ENCODE measurements around the gene SOX8.
"Not testable (repeated sequence)": the region's sequence is repeated elsewhere in the genome, so short reads cannot be mapped to it uniquely, and the experiment has no call there.

SOX8 gene

DNA sequence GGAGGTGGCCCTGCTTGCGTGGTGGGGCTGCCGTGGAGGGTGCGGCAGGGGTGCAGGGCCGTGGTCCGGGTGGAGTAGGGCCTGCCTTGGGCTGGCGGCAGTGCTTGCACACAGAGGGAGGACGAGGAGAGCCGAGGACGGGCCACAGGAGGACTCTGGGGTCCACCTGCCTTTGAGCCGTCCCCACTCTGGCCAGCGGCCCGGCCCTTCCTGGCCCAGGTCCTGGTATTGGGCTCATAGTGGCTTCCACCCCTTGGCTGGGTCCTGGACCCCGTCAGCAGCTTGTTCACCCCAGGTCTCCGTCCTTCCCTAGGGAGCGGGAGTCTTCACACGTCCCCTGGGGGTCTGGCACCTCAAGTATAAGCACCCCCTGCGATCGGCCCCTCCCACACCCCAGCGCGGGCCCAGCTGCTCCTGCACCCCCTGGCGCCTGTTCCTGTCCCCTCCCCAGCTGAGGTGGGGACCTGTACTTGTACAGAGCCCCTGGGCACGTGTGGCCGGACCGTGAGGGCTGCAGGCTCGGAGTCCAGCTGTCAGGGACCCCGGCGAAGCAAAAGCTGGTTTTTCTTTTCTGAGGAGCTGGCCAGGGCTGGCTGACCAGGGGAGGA is 40.1 kb downstream of the SOX8 start:
- no peaks in the 10 kb centered on the region for H3K36me3 ChIP-seq (ENCODE audit: insufficient read depth, low read length)
- H3K27me3 ChIP-seq (ENCODE audit: control insufficient read depth, insufficient read depth, low read length): peaks cover 23% of the 10 kb centered on the region
- H3K4me3 ChIP-seq (ENCODE audit: low read length): no peak overlapping the region
- no peak overlapping the region for H3K9ac ChIP-seq (ENCODE audit: low read depth, low read length)
- H3K4me2 ChIP-seq (ENCODE audit: low read length): no peak overlapping the region
- peaks cover 15% of the 10 kb centered on the region for H3K4me1 ChIP-seq (ENCODE audit: control insufficient read depth, insufficient read depth, low read length)
- no peaks in the 10 kb centered on the region for H3K9me3 ChIP-seq (replicated peaks; ENCODE audit: low read length)

DNA sequence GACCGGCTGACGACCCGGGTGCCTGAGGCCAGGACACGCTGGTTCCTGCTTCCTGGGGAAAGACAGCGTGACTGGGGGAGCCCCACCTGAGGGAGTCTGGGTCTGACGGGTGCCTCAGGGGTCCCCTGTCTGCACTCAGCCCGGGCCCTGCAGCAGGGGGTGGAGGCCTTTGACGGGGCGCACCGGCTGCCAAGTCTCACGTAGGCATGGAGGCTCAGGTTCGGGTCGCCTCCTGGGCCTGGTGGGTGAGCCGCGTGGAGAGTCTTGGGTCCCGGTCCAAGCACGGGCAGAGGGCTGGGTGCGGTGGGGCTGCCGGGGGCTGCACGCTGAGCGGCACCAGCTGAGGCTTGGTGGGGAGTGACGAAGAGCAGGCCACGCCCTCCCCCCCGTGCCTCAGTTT is 40.9 kb downstream of the SOX8 start:
- no peak overlapping the region for H3K9ac ChIP-seq (ENCODE audit: low read depth, low read length)
- no peak overlapping the region for H3K4me3 ChIP-seq (ENCODE audit: low read length)
- peaks cover 21% of the 10 kb centered on the region for H3K4me1 ChIP-seq (ENCODE audit: control insufficient read depth, insufficient read depth, low read length)
- H3K27me3 ChIP-seq (ENCODE audit: control insufficient read depth, insufficient read depth, low read length): peaks cover 31% of the 10 kb centered on the region
- H3K9me3 ChIP-seq (replicated peaks; ENCODE audit: low read length): no peaks in the 10 kb centered on the region
- H3K4me2 ChIP-seq (ENCODE audit: low read length): no peak overlapping the region
- H3K36me3 ChIP-seq (ENCODE audit: insufficient read depth, low read length): no peaks in the 10 kb centered on the region

DNA sequence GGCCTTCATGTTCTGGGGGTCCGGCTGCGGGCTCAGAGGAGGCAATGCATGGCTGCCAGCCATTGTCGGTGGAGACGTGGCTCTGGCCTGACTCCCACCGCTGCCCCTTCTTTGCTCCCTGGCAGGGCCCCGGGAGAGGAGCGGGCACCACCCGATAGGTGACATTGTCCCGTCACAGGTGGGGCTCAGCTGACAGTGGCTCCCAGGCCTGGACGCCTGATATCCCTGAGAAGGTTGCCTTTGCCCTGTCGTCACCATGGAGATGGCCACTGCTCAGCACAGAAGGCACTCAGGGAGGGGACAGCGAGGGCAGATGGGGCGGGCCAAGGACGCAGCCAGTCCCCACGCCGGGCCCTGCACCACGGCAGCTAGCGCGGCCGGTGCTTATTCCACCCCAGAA is 42.6 kb downstream of the SOX8 start:
- H3K4me3 ChIP-seq (ENCODE audit: low read length): no peak overlapping the region
- no peak overlapping the region for H3K4me2 ChIP-seq (ENCODE audit: low read length)
- no peak overlapping the region for H3K9ac ChIP-seq (ENCODE audit: low read depth, low read length)
- H3K9me3 ChIP-seq (replicated peaks; ENCODE audit: low read length): no peaks in the 10 kb centered on the region
- peaks cover 43% of the 10 kb centered on the region for H3K27me3 ChIP-seq (ENCODE audit: control insufficient read depth, insufficient read depth, low read length)
- H3K4me1 ChIP-seq (ENCODE audit: control insufficient read depth, insufficient read depth, low read length): peaks cover 17% of the 10 kb centered on the region
- no peaks in the 10 kb centered on the region for H3K36me3 ChIP-seq (ENCODE audit: insufficient read depth, low read length)

DNA sequence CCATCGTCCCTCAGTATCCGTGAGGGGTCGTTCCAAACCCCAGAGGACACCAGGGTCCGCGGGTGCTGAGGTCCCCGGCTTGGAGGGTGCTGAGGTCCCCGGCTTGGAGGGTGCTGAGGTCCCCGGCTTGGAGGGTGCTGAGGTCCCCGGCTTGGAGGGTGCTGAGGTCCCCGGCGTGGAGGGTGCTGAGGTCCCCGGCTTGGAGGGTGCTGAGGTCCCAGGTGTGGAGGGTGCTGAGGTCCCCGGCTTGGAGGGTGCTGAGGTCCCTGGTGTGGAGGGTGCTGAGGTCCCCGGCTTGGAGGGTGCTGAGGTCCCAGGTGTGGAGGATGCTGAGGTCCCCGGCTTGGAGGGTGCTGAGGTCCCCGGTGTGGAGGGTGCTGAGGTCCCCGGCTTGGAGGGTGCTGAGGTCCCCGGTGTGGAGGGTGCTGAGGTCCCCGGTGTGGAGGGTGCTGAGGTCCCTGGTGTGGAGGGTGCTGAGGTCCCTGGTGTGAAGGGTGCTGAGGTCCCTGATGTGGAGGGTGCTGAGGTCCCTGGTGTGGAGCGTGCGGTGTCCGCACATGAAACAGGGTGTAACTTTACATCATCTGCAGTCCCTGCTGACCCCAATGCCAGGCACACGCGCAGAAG is 43.7 kb downstream of the SOX8 start:
- H3K36me3 ChIP-seq (ENCODE audit: insufficient read depth, low read length); H3K9ac ChIP-seq (ENCODE audit: low read depth, low read length); H3K4me3 ChIP-seq (ENCODE audit: low read length); H3K4me2 ChIP-seq (ENCODE audit: low read length); H3K9me3 ChIP-seq (replicated peaks; ENCODE audit: low read length); H3K4me1 ChIP-seq (ENCODE audit: control insufficient read depth, insufficient read depth, low read length): not testable (repeated sequence)
- peaks cover 53% of the 10 kb centered on the region for H3K27me3 ChIP-seq (ENCODE audit: control insufficient read depth, insufficient read depth, low read length)

DNA sequence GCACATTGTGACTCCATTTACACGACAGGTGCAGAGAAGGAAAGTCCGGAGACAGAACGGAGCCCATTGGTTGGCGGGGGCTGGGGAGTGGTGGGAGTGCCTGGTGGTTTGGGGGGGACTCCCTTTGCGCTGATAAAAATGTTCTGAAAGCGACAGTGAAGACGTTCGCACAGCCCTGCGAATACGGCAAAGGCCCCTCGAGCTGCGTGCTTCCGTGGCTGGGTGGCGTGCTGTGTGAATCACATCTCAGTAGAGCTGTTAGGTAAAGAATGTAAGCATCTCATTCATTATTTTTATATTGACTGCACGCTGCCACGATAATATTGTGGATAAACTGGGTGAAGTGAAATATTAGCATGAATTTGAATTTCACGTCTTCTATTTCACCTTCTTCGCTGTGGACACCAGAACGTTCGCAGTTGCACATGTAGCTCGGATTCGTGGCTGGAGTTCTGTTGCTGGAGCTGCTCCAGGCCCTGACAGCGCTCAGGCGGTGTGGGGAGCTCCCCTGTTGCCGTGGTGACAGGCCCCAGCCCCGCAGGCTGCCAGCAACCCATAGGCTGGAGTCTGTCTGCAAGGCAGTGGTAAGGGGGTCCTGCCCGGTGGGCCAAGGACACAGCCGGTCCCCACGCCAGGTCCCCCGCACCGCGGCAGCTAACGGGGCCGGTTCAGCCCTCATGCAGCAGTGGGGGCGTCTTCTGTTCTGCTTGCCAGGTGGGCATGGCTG is 44.6 kb downstream of the SOX8 start:
- Histone ChIP-seq H3K4me1 (ENCODE audit: control insufficient read depth, insufficient read depth, low read length) (peaks cover 6% of the 10 kb centered on the region), H3K27me3 (ENCODE audit: control insufficient read depth, insufficient read depth, low read length) (peaks cover 62% of the 10 kb centered on the region), H3K9ac (ENCODE audit: low read depth, low read length) (no peak overlapping the region), H3K4me2 (ENCODE audit: low read length) (no peak overlapping the region), H3K4me3 (ENCODE audit: low read length) (no peak overlapping the region), H3K9me3 (replicated peaks; ENCODE audit: low read length) (no peaks in the 10 kb centered on the region), H3K36me3 (ENCODE audit: insufficient read depth, low read length) (no peaks in the 10 kb centered on the region)

DNA sequence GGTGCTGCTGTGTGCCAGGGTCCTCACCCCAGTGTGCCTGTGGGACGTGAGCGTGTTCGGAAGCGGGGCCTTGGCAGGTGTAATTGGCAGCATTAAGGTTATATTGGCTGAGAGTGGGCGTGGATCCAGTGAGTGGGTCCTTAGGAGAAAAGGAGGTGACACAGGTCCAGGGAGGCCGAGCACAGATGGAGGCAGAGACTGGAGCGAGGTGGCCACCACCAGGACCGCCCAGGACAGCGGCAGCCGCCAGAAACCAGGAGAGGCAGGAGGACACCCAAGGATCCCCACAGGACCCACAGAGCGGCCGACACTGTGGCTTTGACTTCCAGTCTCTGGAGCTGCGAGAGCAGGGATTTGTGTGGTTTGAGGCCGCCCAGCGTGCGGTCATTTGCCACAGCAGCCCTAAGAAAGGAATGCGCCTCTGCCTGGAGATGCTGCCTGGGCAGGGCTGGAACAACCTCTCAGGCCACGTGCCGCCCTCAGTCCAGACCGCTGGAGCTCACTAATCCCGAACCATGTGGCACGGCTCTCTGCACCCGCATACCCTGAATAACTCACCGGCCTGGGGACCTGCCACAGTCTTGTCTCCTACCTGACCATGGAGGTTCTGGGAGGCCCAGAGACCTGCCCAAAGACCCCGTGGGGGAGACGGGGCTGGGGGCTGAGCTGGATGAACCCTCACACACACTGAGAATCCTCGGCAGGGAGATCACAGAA is 45.4 kb downstream of the SOX8 start:
- no peak overlapping the region for H3K9ac ChIP-seq (ENCODE audit: low read depth, low read length)
- no peaks in the 10 kb centered on the region for H3K9me3 ChIP-seq (replicated peaks; ENCODE audit: low read length)
- no peak overlapping the region for H3K4me2 ChIP-seq (ENCODE audit: low read length)
- H3K4me3 ChIP-seq (ENCODE audit: low read length): no peak overlapping the region
- no peaks in the 10 kb centered on the region for H3K36me3 ChIP-seq (ENCODE audit: insufficient read depth, low read length)
- peaks cover 62% of the 10 kb centered on the region for H3K27me3 ChIP-seq (ENCODE audit: control insufficient read depth, insufficient read depth, low read length)
- H3K4me1 ChIP-seq (ENCODE audit: control insufficient read depth, insufficient read depth, low read length): peaks cover 6% of the 10 kb centered on the region

DNA sequence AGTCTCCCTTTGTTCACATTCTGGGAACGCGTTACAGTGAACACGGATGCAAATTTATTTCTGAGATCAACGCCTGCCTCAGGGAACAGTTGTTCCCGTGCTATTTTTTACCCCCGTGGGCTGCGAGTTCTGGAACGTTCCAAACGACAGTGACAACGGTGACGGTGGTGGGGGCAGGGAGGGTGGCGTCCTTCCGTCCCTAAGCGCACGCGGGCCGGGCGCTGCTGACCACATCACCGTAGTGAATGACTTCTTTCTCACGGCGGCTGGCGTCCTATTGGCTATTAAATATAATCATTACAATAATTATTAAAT is 45.9 kb downstream of the SOX8 start:
- H3K9me3 ChIP-seq (replicated peaks; ENCODE audit: low read length): peaks cover 2% of the 10 kb centered on the region
- H3K27me3 ChIP-seq (ENCODE audit: control insufficient read depth, insufficient read depth, low read length): peaks cover 65% of the 10 kb centered on the region
- peaks cover 6% of the 10 kb centered on the region for H3K4me1 ChIP-seq (ENCODE audit: control insufficient read depth, insufficient read depth, low read length)
- H3K36me3 ChIP-seq (ENCODE audit: insufficient read depth, low read length): no peaks in the 10 kb centered on the region
- no peak overlapping the region for H3K9ac ChIP-seq (ENCODE audit: low read depth, low read length)
- no peak overlapping the region for H3K4me2 ChIP-seq (ENCODE audit: low read length)
- H3K4me3 ChIP-seq (ENCODE audit: low read length): no peak overlapping the region

DNA sequence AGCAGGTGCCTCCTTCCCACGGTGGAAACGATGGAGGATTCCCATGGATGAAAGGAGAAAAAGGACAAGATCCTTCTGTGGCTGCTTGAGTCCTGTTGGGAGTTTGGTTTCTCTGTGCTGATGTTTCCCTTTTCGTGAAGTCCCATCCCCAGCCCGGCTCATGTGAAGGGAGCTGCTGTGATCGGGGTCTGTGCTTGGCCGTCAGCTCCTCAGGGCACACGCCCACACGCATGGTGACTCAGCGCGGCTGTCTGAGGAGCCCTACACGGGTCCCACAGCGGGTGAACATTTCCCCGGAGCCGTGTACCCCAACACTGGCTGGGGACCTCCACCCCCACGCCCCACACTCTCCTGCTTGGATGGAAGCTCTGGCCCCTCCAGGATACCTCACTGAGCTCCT is 46.5 kb downstream of the SOX8 start:
- H3K9me3 ChIP-seq (replicated peaks; ENCODE audit: low read length): peaks cover 4% of the 10 kb centered on the region
- H3K4me1 ChIP-seq (ENCODE audit: control insufficient read depth, insufficient read depth, low read length): peaks cover 6% of the 10 kb centered on the region
- peaks cover 69% of the 10 kb centered on the region for H3K27me3 ChIP-seq (ENCODE audit: control insufficient read depth, insufficient read depth, low read length)
- H3K4me3 ChIP-seq (ENCODE audit: low read length): no peak overlapping the region
- no peak overlapping the region for H3K9ac ChIP-seq (ENCODE audit: low read depth, low read length)
- H3K36me3 ChIP-seq (ENCODE audit: insufficient read depth, low read length): no peaks in the 10 kb centered on the region
- H3K4me2 ChIP-seq (ENCODE audit: low read length): no peak overlapping the region

DNA sequence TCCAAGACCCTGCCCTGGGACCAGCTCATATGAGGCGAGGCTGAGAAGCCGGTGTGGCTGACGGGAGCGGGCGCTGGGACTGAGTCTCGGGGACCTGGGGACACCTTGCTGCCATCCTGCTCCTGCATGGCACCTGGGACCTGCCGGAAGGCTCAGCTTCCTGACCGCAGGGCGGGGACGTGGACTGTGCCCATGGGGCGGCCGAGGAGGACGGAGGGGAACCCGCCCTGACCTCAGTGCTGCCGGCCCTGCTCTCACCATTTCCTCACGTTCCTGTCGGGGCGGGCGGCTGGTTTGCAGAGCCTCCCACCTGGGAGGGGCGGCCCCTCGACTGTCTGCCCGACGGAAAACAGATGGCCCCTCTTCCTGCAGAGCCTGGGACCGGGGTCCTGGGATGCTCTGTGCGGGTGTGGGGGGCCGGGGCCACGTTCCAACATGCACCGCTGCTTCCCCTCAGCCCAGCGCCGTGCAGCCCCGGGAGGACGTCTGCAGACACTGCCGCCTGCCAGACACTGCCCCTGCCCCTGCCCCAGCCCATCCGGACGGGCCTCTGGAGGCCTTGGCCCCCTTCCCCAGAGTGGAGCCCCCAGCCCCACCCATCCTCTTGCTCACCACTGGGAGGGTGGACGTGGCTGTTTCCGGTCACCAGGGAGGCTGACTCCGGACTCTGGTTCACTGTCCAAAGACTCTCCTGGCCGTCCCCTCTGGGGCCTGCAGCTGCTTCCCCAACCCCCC is 47.1 kb downstream of the SOX8 start:
- H3K27me3 ChIP-seq (ENCODE audit: control insufficient read depth, insufficient read depth, low read length): peaks cover 69% of the 10 kb centered on the region
- no peak overlapping the region for H3K4me3 ChIP-seq (ENCODE audit: low read length)
- H3K36me3 ChIP-seq (ENCODE audit: insufficient read depth, low read length): no peaks in the 10 kb centered on the region
- no peak overlapping the region for H3K4me2 ChIP-seq (ENCODE audit: low read length)
- H3K9me3 ChIP-seq (replicated peaks; ENCODE audit: low read length): peaks cover 4% of the 10 kb centered on the region
- H3K9ac ChIP-seq (ENCODE audit: low read depth, low read length): no peak overlapping the region
- H3K4me1 ChIP-seq (ENCODE audit: control insufficient read depth, insufficient read depth, low read length): peaks cover 6% of the 10 kb centered on the region

DNA sequence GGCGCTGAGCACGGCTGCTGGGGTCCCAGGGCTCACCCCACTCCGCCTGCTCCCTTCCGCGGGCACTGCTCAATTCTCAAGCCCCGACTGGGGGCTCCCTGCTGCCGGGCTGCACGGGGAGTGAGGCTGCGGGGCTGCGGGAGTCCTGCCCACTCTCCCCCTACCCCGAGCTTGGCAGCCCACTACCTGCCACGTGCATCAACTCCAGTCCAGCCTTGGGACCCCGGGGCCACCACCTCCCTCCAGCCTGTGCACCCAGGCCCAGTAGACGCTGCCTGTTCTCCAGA is 47.6 kb downstream of the SOX8 start:
- no peak overlapping the region for H3K9ac ChIP-seq (ENCODE audit: low read depth, low read length)
- H3K36me3 ChIP-seq (ENCODE audit: insufficient read depth, low read length): no peaks in the 10 kb centered on the region
- H3K27me3 ChIP-seq (ENCODE audit: control insufficient read depth, insufficient read depth, low read length): peaks cover 69% of the 10 kb centered on the region

DNA sequence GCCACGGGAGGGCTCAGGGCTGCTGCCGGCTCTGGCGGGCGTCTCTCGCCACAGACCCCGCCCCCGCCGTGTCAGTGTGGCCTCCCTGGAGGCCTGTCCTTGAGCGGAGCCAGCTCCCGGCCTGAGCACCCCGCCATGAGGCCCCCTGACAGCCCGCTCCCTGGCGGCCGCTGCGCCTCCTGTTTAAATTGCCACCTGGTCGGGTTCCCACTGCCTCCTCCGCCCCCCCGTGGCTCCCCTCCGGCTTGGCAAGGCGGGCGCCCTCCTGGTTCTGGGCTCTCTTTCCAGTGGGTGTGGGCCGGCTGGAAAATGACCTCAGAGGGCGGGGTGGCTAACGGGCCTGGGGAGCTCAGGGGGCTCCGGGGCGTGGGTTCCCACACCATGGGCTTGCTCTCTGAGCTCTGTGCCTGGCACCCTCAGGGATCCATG is 48.9 kb downstream of the SOX8 start:
- peaks cover 4% of the 10 kb centered on the region for H3K9me3 ChIP-seq (replicated peaks; ENCODE audit: low read length)
- H3K4me3 ChIP-seq (ENCODE audit: low read length): no peak overlapping the region
- H3K4me2 ChIP-seq (ENCODE audit: low read length): no peak overlapping the region
- H3K9ac ChIP-seq (ENCODE audit: low read depth, low read length): no peak overlapping the region
- H3K27me3 ChIP-seq (ENCODE audit: control insufficient read depth, insufficient read depth, low read length): peaks cover 73% of the 10 kb centered on the region
- H3K36me3 ChIP-seq (ENCODE audit: insufficient read depth, low read length): no peaks in the 10 kb centered on the region
- peaks cover 6% of the 10 kb centered on the region for H3K4me1 ChIP-seq (ENCODE audit: control insufficient read depth, insufficient read depth, low read length)

More for the DNA sequence above, 47.6 kb downstream of the SOX8 start:
- H3K4me2 ChIP-seq (ENCODE audit: low read length): no peak overlapping the region
- H3K9me3 ChIP-seq (replicated peaks; ENCODE audit: low read length): peaks cover 4% of the 10 kb centered on the region
- peaks cover 6% of the 10 kb centered on the region for H3K4me1 ChIP-seq (ENCODE audit: control insufficient read depth, insufficient read depth, low read length)
- no peak overlapping the region for H3K4me3 ChIP-seq (ENCODE audit: low read length)
